MG63 (cell line): ENCODE measurements around the gene GEMIN7. TPM values are rescaled to one million over a fixed set of nuclear protein-coding genes. Genes with fewer than 3 reads are reported as not detected.
A peak's percentile ranks its signal among the peaks of the same experiment; 100 is the strongest.
"Not testable (repeated sequence)": the region's sequence is repeated elsewhere in the genome, so short reads cannot be mapped to it uniquely, and the experiment has no call there.

Experiments used
- DNase-seq: peaks from one replicate; pipeline ENCODE4 v3.0.0-alpha.2; 2020
- H3K27me3 ChIP-seq: fragments of 250-450 bp; sonication (Bioruptor Pico); 2 replicates; pipeline ENCODE4 v1.5.1; 2020; ENCODE audit warnings: mild to moderate bottlenecking, moderate library complexity
- H3K36me3 ChIP-seq: fragments of 250-450 bp; sonication (Bioruptor Pico); 2 replicates; pipeline ENCODE4 v1.5.1; 2020; ENCODE audit warnings: mild to moderate bottlenecking, moderate library complexity
- H3K4me3 ChIP-seq: fragments of 250-450 bp; sonication (Bioruptor Pico); 2 replicates; pipeline ENCODE4 v1.5.1; 2020; ENCODE audit warnings: mild to moderate bottlenecking, moderate library complexity
- H3K9me3 ChIP-seq: fragments of 250-450 bp; sonication (Bioruptor Pico); 2 replicates; pipeline ENCODE4 v1.5.1; 2020; ENCODE audit warnings: mild to moderate bottlenecking, moderate library complexity
- total RNA-seq: library from RNA; depleted of rRNA; stranded (reverse); fragments of >200 nt; shearing (Covaris generic); gene quantifications from 2 replicates; pipeline ENCODE4 v1.2.3, GENCODE V29; 2014; ENCODE audit warnings: low replicate concordance

The GEMIN7 gene
- total RNA-seq, 1 experiment from 2014 or later: 73.6 TPM

DNA sequence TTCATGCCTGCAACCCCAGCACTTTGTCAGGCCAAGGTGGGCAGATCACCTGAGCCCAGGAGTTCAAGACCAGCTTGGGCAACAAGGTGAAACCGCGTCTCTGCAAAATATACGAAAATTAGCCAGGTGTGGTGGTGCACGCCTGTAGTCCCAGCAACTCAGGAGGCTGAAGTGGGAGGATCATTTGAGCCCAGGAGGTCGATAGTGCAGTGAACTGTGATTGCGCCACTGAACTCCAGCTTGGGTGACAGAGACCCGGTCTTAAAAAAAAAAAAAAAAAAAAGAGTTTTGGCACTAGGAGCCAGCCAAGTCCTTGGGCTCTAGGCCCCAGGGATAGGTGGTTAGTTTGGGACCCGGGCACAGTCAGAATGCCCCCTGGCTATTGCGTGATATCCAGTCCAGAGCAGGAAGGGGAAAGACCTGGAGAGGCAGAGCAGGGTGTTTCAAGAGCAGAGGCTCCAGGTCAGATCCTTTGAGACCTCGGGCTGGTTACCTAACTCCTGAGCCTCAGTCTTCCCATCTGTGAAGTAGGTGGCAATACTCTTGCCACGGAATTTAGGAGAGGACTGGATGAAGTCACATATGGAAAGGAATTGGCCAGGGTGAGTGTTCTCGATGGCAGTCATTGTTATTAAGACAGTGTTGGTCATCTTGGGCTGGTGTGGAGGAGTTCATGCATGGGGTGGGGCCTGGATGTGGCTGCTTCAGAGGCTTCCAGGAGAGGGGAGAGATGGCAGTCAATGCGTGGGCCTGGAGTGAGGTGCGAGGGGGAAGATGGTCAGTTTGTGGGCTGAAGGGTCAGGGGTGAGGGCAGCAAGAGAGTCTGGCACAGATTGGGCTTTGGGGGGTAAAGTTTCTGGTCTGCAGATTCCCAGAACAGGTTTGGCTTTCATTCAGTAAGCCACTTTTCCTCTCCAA is 16.7 kb downstream of the GEMIN7 start:
- H3K36me3 ChIP-seq: peaks cover 52% of the 10 kb centered on the region
- no peaks in the 10 kb centered on the region for H3K9me3 ChIP-seq
- H3K4me3 ChIP-seq: no peak overlapping the region
- DNase-seq: no peak
- H3K27me3 ChIP-seq: no peaks in the 10 kb centered on the region

DNA sequence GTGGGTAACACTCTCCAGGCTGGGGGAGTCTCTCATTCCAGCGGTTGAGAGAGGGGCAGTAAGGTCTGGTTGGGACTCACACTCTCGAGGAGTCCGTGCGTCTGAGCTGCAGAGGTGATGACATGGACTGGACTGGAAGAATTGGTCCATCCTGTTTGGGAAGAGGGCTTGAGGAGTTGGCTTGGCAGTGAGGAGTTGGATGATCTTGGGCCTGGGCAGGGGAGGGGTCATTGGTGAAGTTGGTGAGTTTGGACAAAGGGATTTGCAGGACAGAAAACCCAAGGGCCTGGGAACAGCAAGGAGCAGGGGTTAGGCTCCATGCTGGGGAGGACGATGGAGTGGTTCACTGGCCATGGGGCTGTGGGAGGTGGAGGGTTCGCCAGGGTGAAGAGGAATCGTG is 17.6 kb downstream of the GEMIN7 start:
- Histone ChIP-seq H3K9me3 (no peaks in the 10 kb centered on the region), H3K36me3 (peaks cover 44% of the 10 kb centered on the region), H3K4me3 (no peak overlapping the region), H3K27me3 (no peaks in the 10 kb centered on the region)
- DNase-seq: no peak

DNA sequence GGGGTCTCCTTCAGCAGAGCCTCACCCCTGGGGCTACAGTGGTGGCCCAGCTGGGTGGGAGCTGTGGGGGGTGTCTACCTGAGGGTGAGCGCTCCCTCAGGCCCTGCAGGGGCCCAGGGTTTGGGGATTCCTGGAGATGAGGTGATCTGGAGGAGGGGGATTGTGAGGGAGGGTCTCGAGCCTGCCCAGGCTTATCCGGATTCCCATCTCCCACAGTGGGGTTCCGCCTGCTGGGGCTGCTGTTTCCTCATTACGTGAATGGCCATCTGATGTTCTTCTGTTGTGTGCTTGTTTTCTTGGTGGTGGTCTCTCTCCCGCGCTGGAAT is 18.4 kb downstream of the GEMIN7 start:
- H3K4me3 ChIP-seq: no peak overlapping the region
- peaks cover 36% of the 10 kb centered on the region for H3K36me3 ChIP-seq
- H3K27me3 ChIP-seq: no peaks in the 10 kb centered on the region
- no peaks in the 10 kb centered on the region for H3K9me3 ChIP-seq
- no peak for DNase-seq

DNA sequence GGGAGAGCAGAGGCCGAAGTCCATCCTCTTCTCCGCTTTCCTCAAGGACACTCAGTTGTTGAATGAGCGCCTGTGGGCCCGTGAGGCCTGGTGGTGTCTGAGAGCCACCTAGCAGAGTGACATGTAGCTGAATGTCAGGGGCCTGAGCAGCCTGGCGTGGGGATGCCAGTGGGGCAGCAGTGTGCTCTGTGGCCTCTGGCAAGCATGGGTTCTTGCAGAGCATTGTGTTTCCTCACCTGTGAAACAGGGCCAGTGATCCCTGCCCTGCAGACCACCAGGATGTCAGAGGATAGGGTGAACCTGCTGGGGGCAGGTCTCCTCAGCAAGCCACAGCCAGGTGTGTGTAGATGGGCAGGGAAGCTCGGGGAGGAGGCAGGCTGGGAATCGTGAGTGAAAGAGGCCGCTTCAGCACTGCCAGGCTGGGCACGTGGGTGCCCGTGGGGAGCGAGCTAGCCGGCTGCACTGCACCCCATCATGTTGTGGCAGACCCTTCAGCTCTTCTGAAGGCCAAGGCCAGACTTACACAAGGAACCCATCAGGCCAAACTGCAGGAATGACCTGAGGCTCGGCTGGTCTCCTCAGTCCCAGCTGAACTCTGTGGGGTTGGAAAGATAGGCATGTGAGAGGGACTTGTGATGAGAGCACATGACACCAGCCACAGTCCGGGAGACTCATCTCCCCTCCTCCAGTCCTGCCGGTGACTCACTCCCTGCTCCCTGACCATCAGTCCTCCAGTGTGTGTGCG is 18.9 kb downstream of the GEMIN7 start:
- DNase-seq: peak; percentile 94
- peaks cover 36% of the 10 kb centered on the region for H3K36me3 ChIP-seq
- no peak overlapping the region for H3K4me3 ChIP-seq
- H3K27me3 ChIP-seq: no peaks in the 10 kb centered on the region
- H3K9me3 ChIP-seq: no peaks in the 10 kb centered on the region

DNA sequence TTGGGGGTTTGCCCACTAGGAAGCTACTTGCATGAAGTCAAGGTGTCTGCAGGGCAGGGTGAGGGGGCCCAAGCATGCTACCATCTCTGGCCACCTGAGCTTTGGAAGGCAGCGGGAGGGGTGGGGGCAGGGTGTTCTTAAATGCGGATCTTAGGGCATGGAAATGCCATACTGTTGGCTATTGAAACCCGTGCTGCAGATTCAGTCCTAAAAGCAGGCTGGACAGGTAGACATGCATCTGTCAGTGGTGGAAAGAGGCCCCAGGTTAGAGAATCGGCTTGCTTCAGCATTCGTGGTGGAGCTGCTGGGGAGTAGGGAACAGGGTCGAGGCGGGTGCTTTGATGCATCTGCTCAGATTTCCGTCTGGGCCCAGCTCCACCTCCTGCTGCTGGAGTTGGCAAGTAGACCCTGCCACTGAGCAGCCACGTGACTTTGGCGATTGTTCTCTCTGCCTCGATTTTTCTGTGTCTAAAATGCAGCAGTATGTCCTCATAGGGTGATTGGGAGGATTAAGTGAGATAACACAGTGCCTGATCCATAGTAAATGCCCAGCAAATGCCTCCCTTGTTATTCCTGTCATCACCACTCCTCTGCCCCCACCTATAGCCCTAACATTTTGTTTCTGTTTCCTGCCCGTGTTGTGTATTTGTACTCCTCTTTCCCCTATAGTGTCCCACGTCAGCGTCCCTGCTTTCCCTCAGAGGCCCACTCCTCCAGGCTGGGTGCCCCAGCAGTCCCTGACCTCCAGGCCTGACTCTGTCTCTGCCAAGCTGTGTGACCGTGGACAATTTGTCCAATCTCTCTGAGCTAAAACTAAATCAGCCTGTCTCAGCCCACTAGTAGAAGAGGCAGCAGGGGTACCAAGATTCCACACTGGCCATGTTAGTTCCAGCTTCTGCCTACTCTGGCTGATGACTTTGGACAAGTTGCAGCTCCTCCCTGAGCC is 19.7 kb downstream of the GEMIN7 start:
- Histone ChIP-seq H3K4me3 (no peak overlapping the region), H3K36me3 (peaks cover 36% of the 10 kb centered on the region), H3K9me3 (no peaks in the 10 kb centered on the region), H3K27me3 (no peaks in the 10 kb centered on the region)
- peak; percentile 55 for DNase-seq

DNA sequence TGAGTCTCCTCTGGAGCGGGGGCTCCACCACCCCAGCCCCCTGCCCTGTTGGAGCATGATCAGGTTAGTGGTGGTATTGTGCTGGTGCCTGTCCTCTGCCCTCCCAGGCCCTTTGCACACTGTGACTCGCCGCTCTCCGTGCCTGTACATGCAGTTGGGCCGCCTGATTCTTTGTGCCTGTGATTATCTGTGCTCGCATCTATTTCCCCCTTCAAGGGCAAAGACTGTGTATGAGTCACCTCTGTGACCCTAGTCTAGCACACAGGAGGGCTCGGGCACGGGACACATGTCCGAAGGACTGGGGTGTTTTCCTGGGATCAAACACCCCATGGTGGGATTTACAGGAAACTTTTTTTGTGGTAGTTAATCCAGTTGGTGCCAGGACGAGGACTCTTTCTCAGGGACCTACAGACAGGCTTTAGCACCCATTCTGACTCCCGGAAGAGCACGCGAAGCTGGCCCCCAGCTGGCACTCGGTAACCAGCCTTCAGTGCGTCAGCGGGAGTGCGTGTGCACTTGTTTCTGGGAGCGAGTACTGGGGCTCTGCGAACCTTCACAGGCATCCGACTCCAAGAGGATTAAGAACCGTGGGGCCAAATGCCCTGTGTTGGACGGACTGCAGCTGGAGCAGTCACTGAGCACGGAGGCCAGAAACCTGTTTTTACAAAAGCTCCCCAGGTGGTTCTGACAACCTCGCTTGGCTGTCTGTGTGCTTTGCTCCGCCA is 20.6 kb downstream of the GEMIN7 start:
- Histone ChIP-seq H3K9me3 (no peaks in the 10 kb centered on the region), H3K27me3 (no peaks in the 10 kb centered on the region), H3K4me3 (no peak overlapping the region), H3K36me3 (peaks cover 30% of the 10 kb centered on the region)
- no peak for DNase-seq

DNA sequence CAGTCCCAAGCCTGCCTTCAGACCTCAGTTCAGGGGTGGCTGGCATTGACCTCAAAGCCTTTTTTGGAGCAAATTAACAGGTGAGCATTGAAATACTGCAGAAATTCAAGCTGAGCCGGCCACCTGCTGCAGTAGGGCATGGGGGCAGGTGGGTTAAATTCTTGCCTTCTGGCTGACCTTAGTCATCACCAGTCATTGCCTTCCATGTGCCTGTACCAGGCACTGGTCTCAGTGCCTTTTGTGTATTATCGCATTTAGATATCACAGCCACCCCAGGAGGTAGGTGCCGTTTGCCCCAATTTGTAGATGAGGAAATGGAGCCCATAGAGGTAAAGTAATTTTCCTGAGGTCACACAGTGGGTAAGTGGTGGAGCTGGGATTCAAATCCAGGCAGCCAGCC is 21.1 kb downstream of the GEMIN7 start:
- no peak for DNase-seq
- Histone ChIP-seq H3K27me3 (no peaks in the 10 kb centered on the region), H3K36me3 (peaks cover 27% of the 10 kb centered on the region), H3K4me3 (no peak overlapping the region), H3K9me3 (no peaks in the 10 kb centered on the region)

DNA sequence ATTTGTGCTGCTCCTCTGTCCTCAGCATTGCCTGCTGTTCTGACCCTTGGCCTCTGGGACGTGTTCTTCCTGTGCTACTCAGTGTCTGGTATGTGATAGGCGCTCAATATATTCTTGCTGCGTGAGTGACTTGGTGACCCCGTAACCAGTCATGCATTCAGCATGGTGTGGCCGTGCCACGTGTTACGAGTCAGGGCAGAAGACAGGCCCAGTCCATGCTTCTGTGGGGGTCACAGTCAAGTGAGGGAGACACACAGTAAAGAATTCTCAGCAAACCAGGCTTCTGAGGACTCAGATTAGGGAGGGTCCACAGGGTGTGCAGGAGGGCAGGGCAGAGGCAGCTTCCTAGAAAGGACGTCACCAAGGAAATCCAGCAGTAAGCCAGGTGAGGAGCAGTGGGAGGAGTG is 21.8 kb downstream of the GEMIN7 start:
- no peak for DNase-seq
- no peak overlapping the region for H3K4me3 ChIP-seq

DNA sequence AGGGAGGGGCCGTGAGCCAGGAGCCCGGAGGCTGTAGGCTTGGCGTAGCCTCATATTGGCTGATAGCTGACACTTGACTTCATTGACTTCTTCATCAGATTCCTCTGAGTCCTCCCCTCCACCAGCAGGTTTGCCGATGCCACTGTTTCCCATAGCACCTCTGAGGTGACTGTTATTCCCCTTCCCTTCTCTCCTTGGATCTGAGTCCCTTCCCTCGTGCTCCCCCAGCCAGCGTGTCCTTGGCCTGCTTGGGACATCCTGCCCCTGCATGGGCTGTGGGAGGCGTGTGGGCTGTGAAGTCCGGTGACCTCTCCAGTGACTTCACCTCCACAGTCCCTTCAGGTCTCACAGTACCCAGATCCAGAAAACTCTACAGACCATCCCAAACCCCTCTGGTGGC is 22.7 kb downstream of the GEMIN7 start:
- H3K4me3 ChIP-seq: no peak overlapping the region
- H3K27me3 ChIP-seq: no peaks in the 10 kb centered on the region
- H3K9me3 ChIP-seq: no peaks in the 10 kb centered on the region
- H3K36me3 ChIP-seq: peaks cover 23% of the 10 kb centered on the region
- no peak for DNase-seq

More for the DNA sequence above, 21.8 kb downstream of the GEMIN7 start:
- Histone ChIP-seq H3K9me3 (no peaks in the 10 kb centered on the region), H3K36me3 (peaks cover 25% of the 10 kb centered on the region), H3K27me3 (no peaks in the 10 kb centered on the region)

DNA sequence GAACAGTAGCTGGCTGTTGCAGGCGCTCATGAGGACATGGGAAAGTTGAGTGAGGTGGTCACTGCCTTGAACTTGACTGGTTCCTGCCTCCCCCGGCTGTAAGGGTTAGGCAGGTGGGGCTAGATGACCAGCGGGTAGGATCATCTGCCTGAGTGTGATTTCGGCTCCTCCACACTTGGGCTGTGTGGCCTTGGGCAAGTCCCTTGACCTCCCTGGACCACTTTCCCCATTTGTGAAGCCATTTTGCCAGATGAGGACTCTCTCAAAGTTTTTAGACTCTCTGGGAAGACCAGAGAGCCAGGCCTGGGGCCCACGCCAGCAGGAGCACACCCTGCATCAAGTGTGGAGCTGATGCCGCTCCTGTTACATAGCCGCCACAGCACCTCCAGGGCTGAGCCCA is 23.4 kb downstream of the GEMIN7 start:
- H3K36me3 ChIP-seq: peaks cover 23% of the 10 kb centered on the region
- H3K4me3 ChIP-seq: no peak overlapping the region
- no peaks in the 10 kb centered on the region for H3K9me3 ChIP-seq
- H3K27me3 ChIP-seq: no peaks in the 10 kb centered on the region
- DNase-seq: no peak

DNA sequence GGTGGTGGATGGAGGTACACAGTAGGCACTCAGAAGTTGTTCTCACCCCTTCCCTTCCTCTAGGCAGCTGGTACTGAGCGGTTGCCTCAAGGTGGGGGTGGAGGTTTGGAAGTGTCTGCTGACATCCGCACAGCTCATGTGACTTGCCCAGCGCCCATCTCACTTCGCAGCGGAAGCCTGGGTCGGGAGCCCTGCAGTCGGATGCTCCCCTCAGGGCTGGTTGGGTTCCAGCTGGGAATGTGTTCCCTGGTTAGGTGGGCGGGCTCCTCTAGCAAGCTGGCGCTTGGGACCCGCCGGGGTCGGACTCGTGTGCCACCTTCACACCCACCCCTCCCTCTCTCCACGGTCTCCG is 24.1 kb downstream of the GEMIN7 start:
- no peak overlapping the region for H3K4me3 ChIP-seq
- no peaks in the 10 kb centered on the region for H3K9me3 ChIP-seq
- DNase-seq: no peak
- H3K27me3 ChIP-seq: no peaks in the 10 kb centered on the region
- H3K36me3 ChIP-seq: peaks cover 18% of the 10 kb centered on the region

DNA sequence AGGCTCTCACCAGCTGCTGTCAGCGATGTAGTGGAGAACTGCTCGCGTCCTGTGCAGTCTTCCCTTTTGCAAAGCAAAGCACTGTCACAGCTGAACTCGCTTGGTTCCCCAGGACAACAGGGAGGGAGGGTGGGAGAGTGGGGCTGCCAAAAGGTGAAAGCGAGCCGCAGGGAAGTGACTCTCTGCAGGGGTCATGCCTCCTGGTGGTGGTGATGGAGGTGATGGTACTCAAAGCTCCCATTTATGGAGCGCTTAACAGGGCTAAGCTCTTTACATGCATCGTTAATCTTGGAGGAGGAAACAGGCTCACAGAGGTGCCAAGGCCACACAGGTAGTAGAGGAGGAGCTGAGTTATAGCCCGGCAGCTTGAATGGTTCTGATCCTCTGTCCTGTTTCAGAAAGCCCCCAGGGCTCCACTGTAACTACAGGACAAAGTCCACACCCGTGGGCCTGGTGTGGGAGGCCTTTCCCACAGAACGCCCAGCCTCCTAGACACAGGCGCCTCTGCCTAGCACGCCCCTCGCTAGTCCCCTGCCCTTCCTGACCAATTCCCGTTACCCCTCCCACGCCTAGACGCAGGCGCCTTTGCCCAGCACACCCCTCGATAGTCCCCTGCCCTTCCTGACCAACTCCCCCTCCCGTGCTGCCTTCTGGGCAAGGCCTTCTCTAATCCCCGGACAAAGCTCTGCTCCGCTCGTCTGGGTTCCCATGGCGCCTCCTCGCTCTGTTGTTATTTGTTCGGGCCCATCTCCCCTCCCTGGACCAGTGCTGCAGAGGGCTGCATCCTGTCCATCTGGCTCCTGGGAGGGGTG is 24.7 kb downstream of the GEMIN7 start:
- Histone ChIP-seq H3K27me3 (no peaks in the 10 kb centered on the region), H3K36me3 (peaks cover 18% of the 10 kb centered on the region), H3K9me3 (no peaks in the 10 kb centered on the region), H3K4me3 (no peak overlapping the region)
- no peak for DNase-seq

DNA sequence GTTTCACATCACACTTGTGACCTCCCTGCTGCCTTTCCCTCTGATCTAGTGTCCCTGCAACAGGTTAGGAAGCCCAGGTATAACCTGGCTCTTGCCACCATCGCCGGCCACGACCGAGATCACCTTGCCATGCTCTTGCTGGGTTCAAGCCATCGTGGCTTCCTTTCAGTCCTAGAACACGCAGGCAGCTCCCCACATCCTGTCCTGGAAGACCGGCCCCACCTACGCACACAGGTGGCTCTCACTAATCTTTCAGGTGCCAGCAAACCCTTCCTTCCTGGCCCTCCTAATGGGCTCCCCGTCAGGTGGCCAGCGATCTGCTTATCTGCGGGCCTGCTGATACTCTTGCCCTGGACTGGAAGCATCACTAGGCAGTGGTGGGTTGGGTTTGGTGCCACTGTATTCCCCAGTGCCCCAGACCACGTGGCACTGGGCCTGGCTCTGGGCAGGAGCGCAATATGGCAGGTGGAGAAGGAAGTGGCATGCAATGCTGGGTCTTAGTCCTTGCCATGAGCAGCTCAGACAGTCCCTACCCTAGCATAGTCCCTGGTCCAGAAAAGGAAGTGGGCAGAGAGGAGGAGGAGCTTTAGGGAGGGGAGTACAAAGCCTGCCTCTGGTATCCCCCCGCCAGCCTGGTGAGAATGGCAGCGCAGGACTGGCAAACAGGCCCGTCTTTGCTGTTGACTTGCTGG is 25.7 kb downstream of the GEMIN7 start:
- H3K4me3 ChIP-seq: no peak overlapping the region
- DNase-seq: no peak
- H3K9me3 ChIP-seq: no peaks in the 10 kb centered on the region
- H3K36me3 ChIP-seq: peaks cover 11% of the 10 kb centered on the region
- no peaks in the 10 kb centered on the region for H3K27me3 ChIP-seq

DNA sequence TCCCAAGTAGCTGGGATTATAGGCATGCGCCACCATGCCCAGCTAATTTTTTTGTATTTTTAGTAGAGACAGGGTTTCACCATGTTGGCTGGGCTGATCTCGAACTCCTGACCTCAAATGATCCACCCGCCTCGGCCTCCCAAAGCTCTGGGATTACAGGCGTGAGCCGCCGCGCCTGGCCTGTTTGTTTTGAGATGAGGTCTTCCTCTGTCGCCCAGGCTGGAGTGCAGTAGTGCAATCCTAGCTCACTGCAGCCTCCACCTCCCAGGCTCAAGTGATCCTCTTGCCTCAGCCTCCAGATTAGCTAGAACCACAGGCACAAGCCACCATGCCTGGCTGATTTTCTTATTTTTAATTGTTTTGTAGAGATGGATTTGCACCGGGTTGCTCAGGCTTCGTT is 27.3 kb downstream of the GEMIN7 start:
- H3K36me3 ChIP-seq, H3K4me3 ChIP-seq, H3K27me3 ChIP-seq, DNase-seq, H3K9me3 ChIP-seq: not testable (repeated sequence)

DNA sequence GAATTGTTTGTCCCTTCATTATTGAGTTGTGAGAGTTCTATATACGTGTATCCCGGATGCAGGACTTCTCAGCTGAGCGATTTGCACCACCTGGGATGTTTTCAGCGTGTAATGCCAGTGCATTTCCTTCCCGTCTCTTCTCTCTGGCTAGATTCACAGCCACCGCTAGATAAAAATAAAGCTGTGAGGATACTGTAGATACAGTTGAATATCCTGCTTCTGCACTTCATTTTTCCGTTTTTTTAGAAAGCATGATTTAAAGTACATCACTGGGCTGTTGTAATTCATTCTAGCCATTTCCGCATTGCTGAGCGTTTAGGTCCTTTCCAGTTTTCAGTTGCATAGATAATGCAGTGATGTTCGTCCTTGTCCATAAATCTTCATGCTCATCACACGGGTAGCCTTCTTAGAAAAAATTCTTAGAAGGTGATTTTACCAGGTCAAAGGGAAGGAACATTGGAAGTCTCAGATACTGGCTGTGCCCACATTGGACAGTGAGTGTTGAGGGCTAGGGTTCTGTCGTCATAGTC is 28.6 kb downstream of the GEMIN7 start:
- Histone ChIP-seq H3K4me3 (no peak overlapping the region), H3K27me3 (no peaks in the 10 kb centered on the region), H3K9me3 (no peaks in the 10 kb centered on the region), H3K36me3 (no peaks in the 10 kb centered on the region; the same call in 1 of the 2 replicates)
- no peak for DNase-seq
